Measurements from ENCODE around the gene TSC22D3.
"Not testable (repeated sequence)": the region's sequence is repeated elsewhere in the genome, so short reads cannot be mapped to it uniquely, and the experiment has no call there.

The TSC22D3 gene

DNA sequence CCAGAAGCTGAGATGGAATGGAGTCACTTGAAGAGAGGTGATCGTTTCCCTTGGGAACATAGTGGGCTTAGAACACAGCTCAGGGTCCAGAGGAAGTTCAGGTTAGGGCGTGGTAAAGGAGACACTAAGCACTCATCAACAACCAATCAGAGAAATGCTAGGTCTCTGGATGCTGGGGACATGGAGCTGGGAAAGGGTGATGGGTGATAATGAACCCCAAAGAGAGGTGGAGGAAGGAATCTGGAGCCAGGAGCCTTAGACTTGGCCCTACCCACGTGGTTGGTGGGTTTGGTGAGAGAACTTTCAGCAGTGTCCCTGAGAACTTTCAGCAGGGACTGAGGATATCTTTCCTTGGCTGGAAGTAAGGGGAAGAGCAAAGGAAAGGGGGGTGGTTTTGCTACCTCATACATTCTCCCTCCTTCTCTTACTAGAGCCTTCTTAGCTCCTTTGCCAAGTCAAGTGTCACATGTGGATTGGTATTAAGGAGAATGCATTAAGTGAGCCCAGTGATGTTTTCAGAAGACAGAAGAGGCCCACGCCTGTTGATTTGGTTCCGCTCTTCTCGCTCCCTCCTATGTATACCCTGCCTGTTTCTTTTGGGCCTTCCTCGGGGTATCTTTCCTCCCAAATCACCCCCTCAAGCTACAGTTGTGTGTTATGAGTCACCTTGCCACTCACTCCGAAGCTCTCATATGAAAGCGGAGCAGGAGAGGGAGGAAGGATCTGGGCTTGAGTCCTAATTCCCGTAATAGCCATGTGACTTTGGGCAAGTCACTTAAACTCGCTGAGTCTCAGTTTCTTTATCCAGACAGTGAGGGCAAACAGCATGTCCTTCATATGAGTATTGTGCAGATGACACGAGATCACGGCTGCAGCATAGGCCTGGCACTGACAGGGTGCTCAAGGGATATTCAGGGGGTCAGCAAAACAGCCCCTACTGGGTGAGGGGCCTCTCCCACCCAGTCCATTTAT, 63.1 kb downstream of the TSC22D3 start:
- no peak for DNase-seq (ENCODE audit: low spot score)

DNA sequence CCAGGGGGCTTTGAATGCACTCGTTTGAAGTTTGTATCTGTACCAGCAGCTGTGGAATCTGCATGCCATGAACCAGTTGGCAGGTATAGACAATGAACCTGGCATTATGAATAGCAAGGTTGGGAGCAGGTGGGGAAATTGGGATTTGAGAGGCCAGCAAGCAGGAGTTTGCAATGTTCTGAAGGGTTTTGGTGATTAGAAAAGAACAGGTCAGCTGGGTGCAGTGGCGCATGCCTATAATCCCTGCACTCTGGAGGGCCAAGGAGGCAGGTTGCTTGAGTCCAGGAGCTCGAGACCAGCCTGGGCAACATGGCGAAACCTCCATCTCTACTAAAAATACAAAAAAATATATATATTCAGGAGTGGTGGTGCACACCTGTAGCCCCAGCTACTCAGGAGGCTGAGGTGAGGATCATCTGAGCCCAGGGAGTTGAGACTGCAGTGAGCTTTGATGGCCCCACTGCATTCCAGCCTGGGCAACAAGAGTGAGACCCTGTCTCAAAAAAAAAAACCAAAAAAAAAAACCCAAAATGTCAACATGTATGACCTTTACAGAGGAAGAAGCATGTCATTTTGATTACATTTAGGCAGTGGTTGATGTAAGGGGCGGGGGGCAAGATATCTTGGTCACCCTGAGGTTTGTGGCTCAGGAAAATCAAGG, 63.9 kb downstream of the TSC22D3 start:
- no peak for DNase-seq (ENCODE audit: low spot score)

DNA sequence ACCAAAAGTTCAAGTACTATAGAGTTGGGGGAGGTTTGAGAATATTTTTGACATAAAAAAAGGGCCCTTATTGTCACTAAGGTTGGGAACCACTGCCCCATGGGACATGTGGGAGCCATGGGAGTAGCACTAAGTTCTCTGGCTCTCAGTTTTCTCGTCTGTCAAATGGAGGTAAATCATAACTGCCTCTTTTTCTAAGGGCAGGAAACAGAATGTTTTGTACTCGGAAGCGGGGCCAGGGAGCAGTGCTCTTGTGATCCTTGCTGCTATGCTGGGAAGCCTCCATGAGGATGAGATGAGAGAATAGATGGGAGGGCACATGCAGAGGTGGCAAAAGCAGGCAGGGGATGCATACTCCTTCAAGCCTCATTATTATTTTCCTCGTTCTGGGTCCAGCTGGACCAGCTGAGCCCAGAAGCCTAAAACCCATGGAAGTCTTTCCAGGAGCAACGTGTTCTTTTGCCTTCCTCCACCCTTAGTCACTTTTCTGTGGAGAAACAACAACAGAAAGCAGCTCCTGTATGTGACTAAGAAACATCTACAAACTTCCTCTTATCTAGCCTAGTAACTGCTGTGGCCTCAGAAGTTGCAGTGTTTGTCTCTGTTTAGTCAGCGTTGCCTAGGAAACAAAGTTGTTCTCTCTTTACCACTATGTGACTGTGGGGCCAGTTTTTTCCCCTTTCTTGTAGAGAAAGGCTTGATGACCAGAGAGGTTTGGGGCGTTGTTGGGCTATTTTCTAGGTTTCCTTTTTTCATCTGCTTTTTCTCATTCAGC, 64.8 kb downstream of the TSC22D3 start:
- peak; percentile 66 for DNase-seq (ENCODE audit: low spot score)

DNA sequence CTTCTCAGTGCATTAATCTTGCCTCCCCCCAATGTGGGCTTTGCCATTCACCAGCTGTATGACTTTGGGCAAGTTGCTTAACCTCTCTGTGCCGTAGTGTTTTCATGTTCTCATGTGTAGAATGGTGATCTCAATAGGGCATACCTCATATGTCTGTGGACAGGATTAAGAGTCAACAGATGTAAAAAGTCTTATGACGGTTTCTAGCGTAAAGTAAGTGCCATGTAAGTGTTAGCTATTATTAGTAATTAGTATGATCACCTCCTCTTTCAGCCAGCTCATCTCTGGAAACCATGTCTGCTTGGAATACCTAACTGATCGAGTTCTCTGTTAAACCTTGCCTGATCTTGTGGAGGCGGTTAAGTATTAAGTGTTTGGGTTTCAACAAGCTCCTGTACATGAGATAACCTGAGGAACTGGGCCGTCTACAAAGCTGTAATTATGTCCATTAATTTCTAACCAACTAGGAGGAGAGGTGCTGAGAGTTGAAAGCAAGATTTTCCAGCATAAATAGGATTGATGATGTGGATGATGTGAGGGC, 66.3 kb downstream of the TSC22D3 start:
- DNase-seq (ENCODE audit: low spot score), result no peak

DNA sequence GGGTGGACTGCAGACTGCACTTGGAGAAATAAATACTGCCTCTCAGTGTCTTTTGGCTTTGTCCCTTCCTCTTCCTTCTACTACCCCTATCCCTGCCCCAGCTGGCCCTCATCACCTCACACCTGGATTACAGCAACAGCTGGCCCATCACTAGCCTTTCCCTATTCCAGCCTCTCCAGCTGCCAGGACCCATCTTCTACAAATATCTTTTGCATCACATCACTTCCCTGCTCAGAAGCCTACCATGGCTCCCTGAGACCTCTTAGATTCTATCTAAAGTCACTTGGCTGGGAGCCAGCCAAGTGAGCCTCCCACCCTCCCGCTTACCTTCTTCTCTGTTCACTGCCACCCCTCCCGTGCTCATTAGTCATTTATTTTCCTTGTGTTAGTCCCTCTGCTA, 66.8 kb downstream of the TSC22D3 start:
- no peak for DNase-seq (ENCODE audit: low spot score)

GRCh38 chrX:107707866-107708265, 67.7 kb downstream of the TSC22D3 start:
- DNase-seq (ENCODE audit: low spot score), result no peak

GRCh38 chrX:107706309-107706708, 69.3 kb downstream of the TSC22D3 start:
- no peak for DNase-seq (ENCODE audit: low spot score)

DNA sequence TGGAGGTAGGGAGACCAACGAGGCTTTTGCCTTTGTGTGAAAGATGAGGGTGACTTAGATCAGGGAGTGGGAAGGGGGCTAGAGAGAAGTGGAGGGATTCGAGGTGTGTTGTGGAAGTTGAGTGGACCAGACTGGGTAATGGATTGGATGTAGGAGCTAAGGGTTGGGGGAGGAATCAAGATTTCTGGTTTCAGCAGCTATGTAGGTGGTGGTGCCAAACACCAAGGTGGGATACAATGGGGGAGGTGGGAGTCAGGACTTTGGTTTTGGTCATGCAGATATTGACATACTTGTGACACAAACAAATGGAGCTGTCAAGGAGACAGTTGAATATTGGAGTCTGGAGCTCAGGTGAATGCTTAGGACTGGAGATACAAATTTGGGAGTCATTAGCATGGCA, 71.0 kb downstream of the TSC22D3 start:
- DNase-seq (ENCODE audit: low spot score), result no peak

- DNase-seq (ENCODE audit: low spot score), result no peak
Observed at GRCh38 chrX:107704181-107704580, 71.4 kb downstream of the TSC22D3 start.

DNA sequence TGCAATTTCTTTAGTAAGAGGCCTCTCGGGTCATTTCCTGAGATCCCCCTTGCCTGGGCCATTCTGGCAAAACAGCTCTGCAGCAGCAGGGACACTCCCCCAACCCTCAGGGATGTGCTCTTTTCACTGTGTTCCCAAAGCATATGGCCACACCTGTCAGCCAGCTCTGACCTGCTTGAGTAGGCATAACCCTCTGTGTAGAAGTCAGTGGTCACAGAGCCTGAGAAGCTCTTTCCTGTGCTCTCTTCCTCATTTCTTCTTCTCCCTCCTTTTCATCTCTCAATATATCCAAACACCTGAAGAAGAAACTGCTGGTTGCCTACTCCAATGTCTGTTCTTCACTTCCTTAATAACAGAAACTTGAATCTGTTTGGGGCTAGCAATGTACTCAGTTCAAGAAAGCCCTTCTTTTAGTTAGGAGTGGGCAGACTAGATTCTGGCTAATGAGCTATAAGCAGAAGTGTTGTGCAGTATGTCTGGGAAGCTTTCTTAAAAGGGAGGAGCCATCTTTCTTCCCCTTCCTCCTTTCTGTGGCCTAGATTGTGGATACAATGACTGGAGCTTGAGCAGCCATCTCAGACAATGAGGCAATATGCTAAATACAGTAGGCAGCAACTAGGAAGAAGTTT, 74.0 kb downstream of the TSC22D3 start:
- DNase-seq (ENCODE audit: low spot score), result no peak

DNA sequence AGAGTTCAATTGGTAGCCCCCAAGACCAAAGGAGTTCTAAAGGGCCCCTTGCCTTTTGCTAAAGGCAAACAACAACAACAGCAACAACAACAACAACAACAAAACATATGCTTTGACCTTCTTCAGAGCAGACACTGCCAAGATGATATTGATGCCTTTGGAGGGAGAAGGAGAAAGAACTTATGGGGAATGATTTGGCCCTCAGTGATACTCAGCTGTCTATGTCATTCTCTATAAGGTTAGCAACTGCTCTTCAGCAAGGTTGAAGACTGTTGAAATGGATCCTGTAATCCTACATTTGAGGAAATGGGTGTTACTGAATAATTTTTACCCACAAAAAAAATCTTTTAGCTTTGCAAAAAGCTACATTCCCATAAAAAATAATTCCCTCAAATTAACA, 74.8 kb downstream of the TSC22D3 start:
- no peak for DNase-seq (ENCODE audit: low spot score)

DNA sequence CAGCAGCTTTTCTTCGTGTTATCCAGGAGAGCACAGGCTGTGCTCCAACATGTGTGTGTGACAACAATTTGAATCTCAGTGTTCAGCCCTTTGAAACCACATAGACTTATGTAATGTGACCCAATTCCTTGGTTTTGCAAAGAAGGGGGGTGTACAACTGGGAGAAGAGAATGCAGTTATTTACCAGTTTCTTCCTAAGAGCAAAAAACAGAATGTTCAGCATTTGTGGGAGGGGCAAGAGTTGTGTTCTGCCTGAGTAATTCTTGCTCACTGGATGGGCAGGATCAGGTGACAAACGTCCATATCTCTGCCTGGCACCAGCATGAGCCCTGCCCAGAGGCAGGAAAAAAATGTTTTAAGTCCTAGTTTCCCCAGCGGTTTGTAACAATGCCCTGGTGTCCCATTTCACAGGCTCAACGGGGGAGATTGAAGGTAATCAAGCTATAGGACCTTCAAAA, 75.2 kb downstream of the TSC22D3 start:
- no peak for DNase-seq (ENCODE audit: low spot score)

GRCh38 chrX:107699616-107700015, 76.0 kb downstream of the TSC22D3 start:
- DNase-seq (ENCODE audit: low spot score), result no peak

DNA sequence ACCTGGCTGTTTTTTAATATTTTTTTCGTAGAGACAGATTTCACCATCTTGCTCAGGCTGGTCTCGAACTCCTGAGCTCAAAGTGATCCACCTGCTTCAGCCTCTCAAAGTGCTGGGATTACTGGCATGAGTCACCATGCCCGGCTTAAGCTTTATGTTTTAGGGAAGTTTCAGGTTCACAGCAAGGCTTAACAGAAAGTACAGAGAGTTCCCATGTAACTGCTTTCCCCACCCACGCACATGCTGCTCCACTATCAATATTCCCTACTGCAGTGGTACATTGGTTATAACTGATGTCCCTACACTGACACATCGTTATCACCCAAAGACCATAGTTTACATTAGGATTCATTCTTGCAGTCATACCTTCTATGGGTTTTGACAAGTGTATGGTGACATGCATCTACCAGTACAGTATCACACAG, 84.6 kb downstream of the TSC22D3 start:
- DNase-seq (ENCODE audit: low spot score), result no peak

- no peak for DNase-seq (ENCODE audit: low spot score)
Observed at GRCh38 chrX:107687445-107687844, 88.1 kb downstream of the TSC22D3 start.

DNA sequence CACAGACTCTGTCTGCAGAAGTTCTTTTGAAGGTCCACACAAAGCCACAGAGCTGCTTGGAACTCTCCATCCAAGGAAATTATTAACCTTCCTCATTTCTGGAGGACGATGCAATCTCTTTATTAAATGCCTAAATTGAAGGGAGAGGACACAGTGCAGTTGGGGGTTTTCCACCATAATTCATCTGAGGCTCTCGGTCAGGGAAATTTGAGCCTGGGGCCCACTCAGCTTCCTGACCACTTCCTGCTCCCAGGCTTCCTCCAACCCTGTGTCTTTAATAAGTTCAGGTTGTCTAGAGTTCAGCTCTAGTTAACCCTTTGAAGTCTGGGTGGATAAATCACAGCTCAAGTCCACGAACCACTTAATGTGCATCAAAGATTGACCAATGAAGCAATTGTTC, 88.8 kb downstream of the TSC22D3 start:
- DNase-seq (ENCODE audit: low spot score), result no peak

DNA sequence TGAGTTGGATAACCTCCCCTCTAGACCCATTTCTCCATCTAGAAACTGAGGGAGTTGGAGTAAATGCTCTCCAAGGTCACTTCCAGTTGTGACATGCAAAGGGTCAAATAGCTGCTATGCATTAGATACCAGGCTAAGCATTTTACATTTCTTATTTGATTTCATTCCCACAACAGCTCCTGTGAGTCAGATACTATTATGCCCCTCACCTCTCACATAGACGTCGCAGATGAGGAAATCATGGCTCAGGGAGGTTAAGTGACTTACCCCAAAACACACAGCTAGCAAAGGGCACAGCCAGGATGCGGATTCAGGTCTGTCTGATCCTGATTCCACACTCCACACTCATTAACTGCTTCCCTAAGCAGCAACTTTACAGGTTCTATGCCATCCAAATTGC, 89.6 kb downstream of the TSC22D3 start:
- DNase-seq (ENCODE audit: low spot score), result no peak

DNA sequence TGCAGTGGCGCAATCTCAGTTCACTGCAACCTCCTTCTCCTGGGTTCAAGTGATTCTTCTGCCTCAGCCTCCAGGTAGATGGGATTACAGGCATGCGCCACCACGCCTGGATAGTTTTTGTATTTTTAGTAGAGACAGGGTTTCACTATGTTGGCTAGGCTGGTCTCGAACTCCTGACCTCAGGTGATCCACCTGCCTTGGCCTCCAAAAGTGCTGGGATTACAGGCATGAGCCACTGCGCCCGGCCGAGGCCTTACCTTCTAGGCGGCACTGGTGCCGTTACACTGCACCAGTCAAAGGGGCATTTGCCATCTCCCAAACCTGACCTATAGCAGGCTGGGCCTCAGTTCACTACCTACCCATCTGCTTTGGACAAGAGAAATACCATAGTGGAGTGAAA, 90.0 kb downstream of the TSC22D3 start:
- not testable (repeated sequence) for DNase-seq (ENCODE audit: low spot score)

- DNase-seq (ENCODE audit: low spot score), result no peak
Observed at GRCh38 chrX:107684956-107685385, 90.6 kb downstream of the TSC22D3 start.

GRCh38 chrX:107683931-107684330, 91.7 kb downstream of the TSC22D3 start:
- no peak for DNase-seq (ENCODE audit: low spot score)

DNA sequence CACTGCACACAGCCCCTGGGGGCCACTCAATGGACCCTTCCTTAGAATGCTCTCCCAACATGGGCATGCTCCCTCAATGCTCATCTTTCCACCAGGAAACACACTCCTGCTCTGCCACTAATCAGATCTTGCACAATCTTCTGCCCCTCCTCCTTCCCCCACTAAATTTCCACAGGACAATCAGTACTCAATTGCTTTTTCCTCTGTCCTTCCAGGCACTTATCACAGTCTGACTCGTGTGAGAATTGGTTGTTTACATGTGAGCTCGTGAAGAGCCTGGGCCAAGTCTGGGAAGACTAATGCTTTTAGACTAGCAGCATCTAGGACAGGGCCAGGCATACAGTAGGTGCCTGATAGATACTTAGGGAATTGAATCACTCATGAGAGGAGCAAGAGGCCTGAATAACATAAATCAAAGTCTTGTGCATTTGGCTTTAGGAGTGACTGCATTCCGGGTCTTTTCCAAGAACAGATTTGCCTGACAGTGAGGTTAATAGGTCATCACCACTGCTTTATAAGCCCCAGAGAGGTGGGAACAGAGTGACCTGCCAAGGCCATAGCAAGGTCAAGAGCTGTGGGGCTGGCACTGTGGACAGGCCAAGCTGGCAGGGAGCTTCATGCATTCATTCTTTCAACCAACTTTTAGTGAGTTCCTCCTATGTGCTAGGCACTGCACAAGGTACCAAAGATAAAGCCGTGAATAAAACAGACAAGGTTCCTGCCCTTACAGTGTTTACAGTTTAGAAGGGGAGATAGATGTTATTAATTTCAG, 92.3 kb downstream of the TSC22D3 start:
- DNase-seq (ENCODE audit: low spot score), result no peak
